GM12878 (cell line): ENCODE measurements around the gene SBNO2. TPM values are rescaled to one million over a fixed set of nuclear protein-coding genes. Genes with fewer than 3 reads are reported as not detected.

Source experiments
- ATAC-seq: fragments of 200-7000 bp; cut with Tn5 transposase; 3 replicates; pipeline ENCODE4 v1.9.1; 2020; ENCODE audit warnings: mild to moderate bottlenecking, moderate library complexity
- BruUV-seq: library from RNA; stranded (reverse); fragments of 400-500 nt; replicated peaks from 2 replicates; lab custom pipeline; 2021; lab: Mats Ljungman, UMichigan
- CTCF ChIA-PET: fragments of 300-600 bp; sonication (Branson Sonifier 250); formaldehyde crosslinking; extraction: SDS; loops from one replicate; lab custom pipeline; 2021; ENCODE audit warnings: inconsistent platforms; lab: Yijun Ruan, JAX
- POLR2A ChIA-PET: fragments of 350-600 bp; formaldehyde crosslinking; extraction: SDS; loops from one replicate; lab custom pipeline; 2021; ENCODE audit warnings: inconsistent platforms; lab: Charles Lee
- RAD21 ChIA-PET: fragments of 300-600 bp; sonication (Branson Sonifier 250); formaldehyde crosslinking; loops from one replicate; lab custom pipeline; 2023; ENCODE audit warnings: antibody characterized with exemption; ENCODE audit not compliant: unreplicated experiment; lab: Charles Lee
- SMC1A ChIA-PET: fragments of 300-600 bp; sonication (Branson Sonifier 250); formaldehyde crosslinking; loops from one replicate; lab custom pipeline; 2023; ENCODE audit not compliant: unreplicated experiment, uncharacterized antibody; lab: Charles Lee
- DNase-seq: peaks from one replicate; pipeline ENCODE4 v3.0.0-alpha.2; 2011; ENCODE audit warnings: low read depth, low spot score
- FAIRE-seq: peaks from 3 replicates; lab custom pipeline; 2011; peaks lifted over from hg19 to GRCh38; lab: Jason Lieb, UNC
- H2AFZ ChIP-seq: 2 replicates; pipeline ENCODE4 v1.6.0; 2011; ENCODE audit warnings: low read depth, low read length, control low read depth; ENCODE audit not compliant: control insufficient read depth
- H3K27ac ChIP-seq: 2 replicates; pipeline ENCODE4 v1.5.1; 2011; ENCODE audit warnings: control low read depth; ENCODE audit not compliant: control insufficient read depth, insufficient read depth
- H3K27me3 ChIP-seq, 2 experiments: replicated peaks in 1 of 2; 2 replicates each; pipeline versions ENCODE4 v1.6.0 to v1.6.1; 2011; ENCODE audit warnings: low read length in 1 of 2; ENCODE audit not compliant: control insufficient read depth in 2 of 2, insufficient read depth in 2 of 2
- H3K36me3 ChIP-seq, 2 experiments: 2 replicates each; pipeline ENCODE4 v1.5.1; 2011; ENCODE audit warnings: low read length in 1 of 2; ENCODE audit not compliant: control insufficient read depth in 2 of 2, insufficient read depth in 2 of 2
- H3K4me1 ChIP-seq: 2 replicates; pipeline ENCODE4 v1.6.1; 2011; ENCODE audit warnings: mild to moderate bottlenecking, low read length, moderate library complexity, mixed read lengths; ENCODE audit not compliant: control insufficient read depth, insufficient read depth
- H3K4me2 ChIP-seq: 2 replicates; pipeline ENCODE4 v1.6.0; 2011; ENCODE audit warnings: control low read depth; ENCODE audit not compliant: control insufficient read depth, insufficient read depth
- H3K4me3 ChIP-seq: fragments of 200-600 bp; sonication (generic); 2 replicates; pipeline ENCODE4 v1.5.1; 2016
- H3K79me2 ChIP-seq: 2 replicates; pipeline ENCODE4 v1.6.0; 2011; ENCODE audit warnings: low read length; ENCODE audit not compliant: control insufficient read depth, insufficient read depth
- H3K9ac ChIP-seq: 2 replicates; pipeline ENCODE4 v1.8.0; 2011; ENCODE audit warnings: low read length, control low read depth, mixed read lengths; ENCODE audit not compliant: control insufficient read depth, insufficient read depth
- H3K9me3 ChIP-seq: replicated peaks from 3 replicates; pipeline ENCODE4 v1.5.1; 2011; ENCODE audit warnings: mild to moderate bottlenecking, low read length; ENCODE audit not compliant: control insufficient read depth, insufficient read depth
- H4K20me1 ChIP-seq: 2 replicates; pipeline ENCODE4 v1.6.0; 2011; ENCODE audit not compliant: control insufficient read depth, insufficient read depth
- CEBPZ ChIP-seq: fragments of 150-350 bp; IDR thresholded peaks from 2 replicates; pipeline ENCODE4 v1.6.1; 2016; ENCODE audit warnings: low read depth, low read length
- CREB1 ChIP-seq: IDR thresholded peaks from 2 replicates; pipeline ENCODE4 v1.6.1; 2012; ENCODE audit warnings: low read depth, mild to moderate bottlenecking, inconsistent platforms
- HDGF ChIP-seq: fragments of 450-650 bp; IDR thresholded peaks from 2 replicates; pipeline ENCODE4 v1.6.1; 2016; ENCODE audit warnings: antibody characterized with exemption
- IRF5 ChIP-seq: fragments of 450-650 bp; IDR thresholded peaks from 2 replicates; pipeline ENCODE4 v1.6.1; 2017; ENCODE audit warnings: borderline replicate concordance
- MTA3 ChIP-seq: IDR thresholded peaks from 2 replicates; pipeline ENCODE4 v1.6.1; 2012; ENCODE audit warnings: low read length, inconsistent platforms, borderline replicate concordance
- MXI1 ChIP-seq: fragments of 150-350 bp; IDR thresholded peaks from 2 replicates; pipeline ENCODE4 v1.6.1; 2011; ENCODE audit warnings: low read depth, mild to moderate bottlenecking, inconsistent platforms, low read length, improper control_type of control experiment
- NBN ChIP-seq: fragments of 450-650 bp; IDR thresholded peaks from 2 replicates; pipeline ENCODE4 v1.6.1; 2016
- NFYB ChIP-seq: IDR thresholded peaks from 2 replicates; pipeline ENCODE4 v1.6.1; 2011; ENCODE audit warnings: low read depth, mild to moderate bottlenecking, low read length, improper control_type of control experiment, moderate library complexity; ENCODE audit not compliant: insufficient read depth
- NRF1 ChIP-seq: conservative IDR thresholded peaks from 2 replicates; pipeline ENCODE4 v1.6.1; 2011; ENCODE audit warnings: mild to moderate bottlenecking, low read depth, low read length, improper control_type of control experiment
- RUNX3 ChIP-seq: IDR thresholded peaks from 2 replicates; pipeline ENCODE4 v1.6.1; 2012; ENCODE audit warnings: low read length, inconsistent platforms
- SREBF2 ChIP-seq: IDR thresholded peaks from 2 replicates; pipeline ENCODE4 v1.6.1; 2012; ENCODE audit warnings: mild to moderate bottlenecking, low read length
- ZBTB11 ChIP-seq: fragments of 450-650 bp; formaldehyde crosslinking; IDR thresholded peaks from 2 replicates; pipeline ENCODE4 v1.5.0; 2022; ENCODE audit warnings: mild to moderate bottlenecking, missing genetic modification characterization
- ZBTB33 ChIP-seq: fragments of 450-650 bp; IDR thresholded peaks from 2 replicates; pipeline ENCODE4 v1.6.1; 2017; ENCODE audit warnings: mild to moderate bottlenecking
- WGBS: methylation state at CpG from one replicate; pipeline ENCODE4 v1.1.6; 2016; ENCODE audit warnings: low lambda C conversion rate; ENCODE audit not compliant: insufficient replicate concordance, insufficient coverage; ENCODE audit errors: missing lambda C conversion rate; 5-methylcytosine and 5-hydroxymethylcytosine counted together
- in situ Hi-C: fragments of 300-500 bp; cut with MboI; formaldehyde crosslinking; loops from 9 replicates; pipeline ENCODE4 v1.14.3; 2018; ENCODE audit warnings: mixed read lengths
- intact Hi-C: fragments of 100-400 bp; cut with micrococcal nuclease; formaldehyde crosslinking; loops from one replicate; pipeline ENCODE4 v1.14.2; 2022; ENCODE audit not compliant: unreplicated experiment
- polyA plus RNA-seq, 11 experiments: library from polyadenylated mRNA; depleted of rRNA in 4 of 11; unstranded in 6 of 11; stranded (reverse) in 5 of 11; fragments of >200 nt; fragmentation: Nextera tagmentation in 4 of 11; fragmentation: Illumina TruSeq in 1 of 11; extraction: Ambion mirVana in 4 of 11; extraction: Trizol in 1 of 11; gene quantifications; 1 replicate in 1 of 11; 2 replicates in 10 of 11; pipeline versions ENCODE4 v1.2.1 to v1.2.3, GENCODE V29; 2011 to 2016; ENCODE audit warnings: inconsistent platforms in 2 of 11, missing spikeins in 2 of 11, low read depth in 1 of 11
- total RNA-seq, 4 experiments: library from RNA; depleted of rRNA in 3 of 4; stranded (reverse); fragments of >200 nt in 3 of 4; fragmentation: Illumina TruSeq in 1 of 4; extraction: Trizol in 1 of 4; gene quantifications; 2 replicates each; pipeline versions ENCODE4 v1.2.1 to v1.2.3, GENCODE V29; 2013 to 2021

Gene SBNO2
- total and polyA plus RNA-seq, 10 of the 15 experiments (the other 5 are each of a cell fraction or from before 2014, with no cell fraction given): 0.08 to 44.6 (median 5.4) TPM

- TF ChIP-seq ZBTB33: no peak
Observed at GRCh38 chr19:1146412-1146699, 27.7 kb downstream of the SBNO2 start (continued).

GRCh38 chr19:1145635-1146411 lies 28.2 kb downstream of the SBNO2 start:
- intact Hi-C loops: no loop called here
- peaks cover 10 to 12% of the 10 kb centered on the region in 2 experiments for H3K36me3 ChIP-seq
- WGBS: 96% methylated on average over 26 of the region's 26 CpGs
- TF ChIP-seq SREBF2 (no peak), CREB1 (no peak), MTA3 (no peak), IRF5 (no peak), NRF1 (no peak), NBN (no peak), HDGF (no peak), ZBTB11 (CRISPR knock-in tag) (no peak), MXI1 (no peak), CEBPZ (no peak), NFYB (no peak), RUNX3 (no peak)

More at GRCh38 chr19:1145635-1146411, 28.2 kb downstream of the SBNO2 start:
- ATAC-seq (no peak), FAIRE-seq (no peak), DNase-seq (no peak)
- Histone ChIP-seq H3K79me2 (no peaks in the 10 kb centered on the region), H3K4me1 (no peaks in the 10 kb centered on the region), H3K27ac (no peak overlapping the region), H3K9ac (no peak overlapping the region), H3K9me3 (no peaks in the 10 kb centered on the region; the same call in 2 of the 3 replicates), H3K4me3 (no peak overlapping the region), H2AFZ (no peak overlapping the region), H3K27me3 (no peaks in the 10 kb centered on the region), H4K20me1 (no peaks in the 10 kb centered on the region), H3K4me2 (no peak overlapping the region)
- CTCF ChIA-PET: no interaction called here
- POLR2A ChIA-PET: no interaction called here
- RAD21 ChIA-PET: no interaction called here
- in situ Hi-C loops: no loop called here
- SMC1A ChIA-PET: no interaction called here
- BruUV-seq: TSS peak; percentile 50
